Measurements from ENCODE around the gene HKDC1.
"Not testable (repeated sequence)": the region's sequence is repeated elsewhere in the genome, so short reads cannot be mapped to it uniquely, and the experiment has no call there.

HKDC1 gene

GRCh38 chr10:69281507-69282413 lies 61.6 kb downstream of the HKDC1 start:
- DNase-seq (ENCODE audit: low spot score) = no peak

GRCh38 chr10:69284402-69284801 lies 64.3 kb downstream of the HKDC1 start:
- not testable (repeated sequence) for DNase-seq (ENCODE audit: low spot score)

- DNase-seq (ENCODE audit: low spot score) = no peak
These were observed 65.6 kb downstream of the HKDC1 start for GRCh38 chr10:69285699-69286098.

DNA sequence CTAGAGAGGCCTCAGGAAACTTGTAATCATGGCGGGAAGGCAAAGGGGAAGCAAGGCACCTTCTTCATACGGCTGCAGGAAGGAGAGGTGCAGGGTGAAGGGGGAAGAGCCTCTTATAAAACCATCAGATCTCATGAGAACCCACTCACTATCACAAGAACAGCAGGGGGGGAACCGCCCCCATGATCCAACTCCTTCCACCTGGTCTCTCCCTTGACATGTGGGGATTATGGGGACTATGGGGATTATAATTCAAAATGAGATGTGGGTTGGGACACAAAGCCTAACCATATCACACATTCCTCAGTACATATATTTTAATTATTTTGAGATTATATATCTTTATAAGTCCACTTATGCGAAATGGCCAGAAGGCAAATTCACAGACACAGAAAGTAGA lies 67.0 kb downstream of the HKDC1 start:
- no peak for DNase-seq (ENCODE audit: low spot score)

GRCh38 chr10:69290993-69291392 lies 70.9 kb downstream of the HKDC1 start:
- no peak for DNase-seq (ENCODE audit: low spot score)

DNA sequence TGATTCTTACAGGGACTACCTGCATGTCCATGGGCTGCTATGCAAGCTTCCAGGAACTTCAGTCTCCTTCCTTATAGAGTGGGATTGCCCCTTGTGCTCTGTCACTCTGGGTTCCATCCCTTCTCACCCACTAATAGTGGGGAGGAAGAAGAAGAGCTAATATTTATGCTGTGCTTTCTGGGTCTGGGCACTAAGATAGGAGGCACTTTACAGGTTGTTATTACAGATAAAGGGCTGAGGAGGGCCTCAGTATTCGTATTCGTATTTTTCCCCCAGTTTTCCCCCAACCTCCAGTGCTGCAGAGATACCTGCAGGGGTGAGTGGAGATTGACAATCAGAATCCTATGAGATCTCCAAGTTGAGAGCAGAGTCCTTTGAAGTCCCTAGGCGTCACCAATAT lies 72.3 kb downstream of the HKDC1 start:
- DNase-seq (ENCODE audit: low spot score) = no peak

- no peak for DNase-seq (ENCODE audit: low spot score)
These were observed 75.0 kb downstream of the HKDC1 start for GRCh38 chr10:69295027-69295636.

DNA sequence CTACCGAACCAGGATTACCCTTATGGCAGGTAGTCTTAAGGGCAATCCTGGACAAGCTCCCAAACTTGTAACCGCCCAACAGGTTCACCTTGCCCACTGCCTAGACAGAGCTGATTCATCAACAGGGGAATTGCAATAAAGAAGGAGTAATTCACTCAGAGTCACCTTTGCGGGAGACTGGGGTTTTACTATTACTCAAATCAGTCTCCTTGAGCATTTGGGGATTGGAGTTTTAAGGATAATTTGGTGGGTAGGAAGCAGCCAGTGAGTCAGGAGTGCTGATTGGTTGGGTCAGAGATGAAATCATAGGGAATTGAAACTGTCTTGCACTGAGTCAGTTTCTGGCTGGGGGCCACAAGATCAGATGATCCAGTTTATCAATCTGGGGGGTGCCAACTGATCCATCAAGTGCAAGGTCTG lies 83.5 kb downstream of the HKDC1 start:
- no peak for DNase-seq (ENCODE audit: low spot score)

- no peak for DNase-seq (ENCODE audit: low spot score)
These were observed 86.3 kb downstream of the HKDC1 start for GRCh38 chr10:69306421-69306820.

- no peak for DNase-seq (ENCODE audit: low spot score)
These were observed 87.3 kb downstream of the HKDC1 start for GRCh38 chr10:69307434-69307833.

DNA sequence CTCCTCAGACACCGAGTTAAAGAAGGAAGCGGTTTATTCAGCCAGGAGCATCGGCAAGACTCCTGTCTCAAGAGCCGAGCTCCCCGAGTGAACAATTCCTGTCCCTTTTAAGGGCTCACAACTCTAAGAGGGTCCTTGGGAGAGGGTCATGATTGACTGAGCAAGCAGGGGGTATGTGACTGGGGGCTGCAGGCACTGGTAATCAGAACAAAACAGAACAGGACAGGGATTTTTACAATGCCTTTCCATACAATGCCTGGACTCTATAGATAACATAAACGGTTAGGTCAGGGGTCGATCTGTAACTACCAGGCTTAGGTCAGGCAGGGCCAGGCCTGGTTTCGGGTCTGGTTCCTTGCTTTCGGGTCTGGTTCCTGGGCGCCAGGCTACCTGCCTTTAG lies 88.2 kb downstream of the HKDC1 start:
- DNase-seq (ENCODE audit: low spot score) = not testable (repeated sequence)

GRCh38 chr10:69311309-69311708 lies 91.2 kb downstream of the HKDC1 start:
- no peak for DNase-seq (ENCODE audit: low spot score)

GRCh38 chr10:69312528-69312927 lies 92.4 kb downstream of the HKDC1 start:
- DNase-seq (ENCODE audit: low spot score) = no peak

- DNase-seq (ENCODE audit: low spot score) = no peak
These were observed 95.0 kb downstream of the HKDC1 start for GRCh38 chr10:69315100-69315542.

DNA sequence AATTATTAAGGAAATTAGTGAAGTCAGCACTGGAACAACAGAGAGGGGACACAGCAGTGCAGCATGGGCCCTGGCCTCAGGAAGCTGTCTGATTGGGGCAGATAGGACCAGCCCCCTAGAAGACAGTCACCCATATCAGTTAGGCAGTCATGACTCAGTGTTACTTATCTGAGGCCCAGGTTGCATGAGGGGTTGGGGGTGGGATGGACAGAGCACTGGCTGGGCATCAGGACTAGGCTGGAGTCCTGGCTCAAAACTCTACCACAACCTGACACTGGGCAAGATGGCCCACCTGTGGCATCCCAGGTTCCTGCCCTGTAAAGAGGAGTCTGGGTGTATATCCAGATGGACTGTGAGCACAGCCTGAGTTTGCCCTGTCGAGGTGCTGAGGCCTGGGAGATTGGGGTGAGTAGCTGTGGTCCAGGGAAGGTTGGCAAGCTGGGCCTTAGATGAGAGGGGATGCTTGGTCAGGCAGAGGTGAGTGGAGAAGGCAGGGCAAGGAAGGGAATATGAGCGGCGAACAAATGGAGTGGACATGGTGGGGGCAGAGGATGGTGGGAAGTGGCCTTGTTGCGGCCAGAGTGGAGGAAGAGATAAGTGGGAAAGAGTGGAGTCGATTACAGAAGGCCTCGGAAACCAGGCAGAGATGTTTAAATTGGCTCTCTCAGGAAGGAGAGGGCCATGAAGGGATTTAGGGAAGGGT lies 95.6 kb downstream of the HKDC1 start:
- DNase-seq (ENCODE audit: low spot score) = no peak

GRCh38 chr10:69316313-69317059 lies 96.4 kb downstream of the HKDC1 start:
- DNase-seq (ENCODE audit: low spot score) = no peak

Measured in NAMALWA (cell line).